Cerebellar nuclear complex (tissue), 1 donor: ENCODE measurements around the gene CHST9.
"Not testable (repeated sequence)": the region's sequence is repeated elsewhere in the genome, so short reads cannot be mapped to it uniquely, and the experiment has no call there.

Experiments
- DNase-seq, 2 experiments: peaks; one replicate each; lab custom pipeline; 2025; lab: John Stamatoyannopoulos, UW

Gene CHST9

GRCh38 chr18:27094621-27095020 lies 90.5 kb downstream of the CHST9 start:
- no peak for DNase-seq

GRCh38 chr18:27093290-27093689 lies 91.8 kb downstream of the CHST9 start:
- DNase-seq: not testable (repeated sequence)

GRCh38 chr18:27081701-27082100 lies 103.4 kb downstream of the CHST9 start:
- DNase-seq: no peak

- no peak for DNase-seq
These were observed 109.3 kb downstream of the CHST9 start for GRCh38 chr18:27075828-27076227.

GRCh38 chr18:27073404-27073830 lies 111.7 kb downstream of the CHST9 start:
- DNase-seq: no peak

GRCh38 chr18:27064673-27065072 lies 120.4 kb downstream of the CHST9 start:
- DNase-seq: no peak

GRCh38 chr18:27062802-27063201 lies 122.3 kb downstream of the CHST9 start:
- no peak for DNase-seq

- no peak for DNase-seq
These were observed 123.5 kb downstream of the CHST9 start for GRCh38 chr18:27061488-27062095.

GRCh38 chr18:27057519-27058234 lies 127.4 kb downstream of the CHST9 start:
- DNase-seq: no peak

- DNase-seq: no peak
These were observed 130.2 kb downstream of the CHST9 start for GRCh38 chr18:27054926-27055325.

GRCh38 chr18:27049969-27050368 lies 135.1 kb downstream of the CHST9 start:
- DNase-seq: no peak

- DNase-seq: no peak
These were observed 139.8 kb downstream of the CHST9 start for GRCh38 chr18:27045342-27045741.

GRCh38 chr18:27042177-27042576 lies 142.9 kb downstream of the CHST9 start:
- DNase-seq: no peak

GRCh38 chr18:27040796-27041195 lies 144.3 kb downstream of the CHST9 start:
- DNase-seq: no peak

- no peak for DNase-seq
These were observed 151.4 kb downstream of the CHST9 start for GRCh38 chr18:27033722-27034121.

GRCh38 chr18:27030421-27030820 lies 154.7 kb downstream of the CHST9 start:
- DNase-seq: no peak

- no peak for DNase-seq
These were observed 162.6 kb downstream of the CHST9 start for GRCh38 chr18:27022477-27022876.

- DNase-seq: no peak
These were observed 167.1 kb downstream of the CHST9 start for GRCh38 chr18:27017901-27018500.

GRCh38 chr18:27014841-27015240 lies 170.3 kb downstream of the CHST9 start:
- no peak for DNase-seq

- DNase-seq: no peak
These were observed 174.3 kb downstream of the CHST9 start for GRCh38 chr18:27010784-27011183.

- no peak for DNase-seq
These were observed 175.8 kb downstream of the CHST9 start for GRCh38 chr18:27009293-27009692.

- no peak for DNase-seq
These were observed 176.5 kb downstream of the CHST9 start for GRCh38 chr18:27008575-27008974.

- DNase-seq: no peak
These were observed 177.2 kb downstream of the CHST9 start for GRCh38 chr18:27007880-27008279.
